GM06990 (cell line): Measurements from ENCODE around the gene EMILIN2.

Experiments
- DNase-seq: peaks from one replicate; pipeline ENCODE4 v3.0.0-alpha.2; 2011; ENCODE audit not compliant: insufficient read length; ENCODE audit errors: extremely low read depth
- H3K27me3 ChIP-seq: replicated peaks from 2 replicates; pipeline ENCODE4 v1.6.0; 2011; ENCODE audit warnings: low read length; ENCODE audit not compliant: control insufficient read depth, insufficient read depth
- H3K36me3 ChIP-seq: 2 replicates; pipeline ENCODE4 v1.5.1; 2011; ENCODE audit warnings: low read length; ENCODE audit not compliant: control insufficient read depth, insufficient read depth
- H3K4me3 ChIP-seq: replicated peaks from 2 replicates; pipeline ENCODE4 v1.5.1; 2011; ENCODE audit warnings: low read depth, mild to moderate bottlenecking, control low read depth, low read length
- TF ChIP-seq, protein P1 (sequence below): IDR thresholded peaks from 2 replicates; pipeline ENCODE4 v1.5.1; 2011; ENCODE audit warnings: low read length, control low read depth, mild to moderate bottlenecking, inconsistent platforms; ENCODE audit not compliant: insufficient read depth, poor library complexity, severe bottlenecking

The EMILIN2 gene

DNA sequence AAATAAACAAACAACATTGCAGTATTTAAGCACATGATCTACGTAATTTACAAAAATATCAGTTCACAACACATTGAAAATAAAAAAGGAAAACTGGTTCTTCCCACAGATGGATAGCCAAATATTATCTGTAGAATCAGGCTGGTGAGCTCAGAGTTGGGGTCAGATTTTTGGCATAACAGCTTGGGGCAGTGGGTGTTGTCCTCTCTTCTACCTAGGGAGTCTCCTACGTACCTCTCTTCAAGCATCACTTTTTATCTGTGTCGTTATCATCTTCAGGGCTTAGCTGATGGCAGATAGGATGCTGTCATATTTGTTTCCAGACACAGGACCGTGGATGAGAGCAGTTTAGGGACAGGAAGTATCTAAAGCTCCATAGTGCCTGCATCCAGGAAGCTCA is 46.2 kb downstream of the EMILIN2 start:
- H3K27me3 ChIP-seq: no peaks in the 10 kb centered on the region
- H3K4me3 ChIP-seq: no peak overlapping the region
- TF ChIP-seq, protein P1, sequence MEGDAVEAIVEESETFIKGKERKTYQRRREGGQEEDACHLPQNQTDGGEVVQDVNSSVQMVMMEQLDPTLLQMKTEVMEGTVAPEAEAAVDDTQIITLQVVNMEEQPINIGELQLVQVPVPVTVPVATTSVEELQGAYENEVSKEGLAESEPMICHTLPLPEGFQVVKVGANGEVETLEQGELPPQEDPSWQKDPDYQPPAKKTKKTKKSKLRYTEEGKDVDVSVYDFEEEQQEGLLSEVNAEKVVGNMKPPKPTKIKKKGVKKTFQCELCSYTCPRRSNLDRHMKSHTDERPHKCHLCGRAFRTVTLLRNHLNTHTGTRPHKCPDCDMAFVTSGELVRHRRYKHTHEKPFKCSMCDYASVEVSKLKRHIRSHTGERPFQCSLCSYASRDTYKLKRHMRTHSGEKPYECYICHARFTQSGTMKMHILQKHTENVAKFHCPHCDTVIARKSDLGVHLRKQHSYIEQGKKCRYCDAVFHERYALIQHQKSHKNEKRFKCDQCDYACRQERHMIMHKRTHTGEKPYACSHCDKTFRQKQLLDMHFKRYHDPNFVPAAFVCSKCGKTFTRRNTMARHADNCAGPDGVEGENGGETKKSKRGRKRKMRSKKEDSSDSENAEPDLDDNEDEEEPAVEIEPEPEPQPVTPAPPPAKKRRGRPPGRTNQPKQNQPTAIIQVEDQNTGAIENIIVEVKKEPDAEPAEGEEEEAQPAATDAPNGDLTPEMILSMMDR: no peak
- no peaks in the 10 kb centered on the region for H3K36me3 ChIP-seq
- DNase-seq: no peak

DNA sequence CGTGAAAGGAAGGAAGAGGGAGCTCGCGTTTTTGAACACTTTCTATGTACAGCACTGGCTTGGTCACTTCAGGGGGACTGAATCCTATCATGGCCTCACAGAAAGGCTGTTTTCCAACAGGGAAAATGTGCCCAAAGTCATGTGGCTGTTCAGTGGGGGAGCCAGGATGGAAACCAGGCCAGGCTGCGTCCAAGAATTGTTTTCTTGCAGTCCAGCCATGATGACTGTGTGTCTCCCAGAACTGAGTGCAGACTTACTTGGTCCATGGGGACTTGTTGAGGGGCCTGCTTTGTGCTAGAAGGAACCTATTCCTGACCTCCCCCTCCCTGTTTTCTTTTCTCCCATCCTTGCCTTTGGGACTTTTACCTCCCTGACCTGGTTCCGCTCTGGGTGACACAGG is 46.9 kb downstream of the EMILIN2 start:
- TF ChIP-seq, protein P1: no peak
- no peak overlapping the region for H3K4me3 ChIP-seq
- no peaks in the 10 kb centered on the region for H3K27me3 ChIP-seq
- no peaks in the 10 kb centered on the region for H3K36me3 ChIP-seq
- no peak for DNase-seq

- Histone ChIP-seq H3K4me3 (no peak overlapping the region), H3K36me3 (no peaks in the 10 kb centered on the region), H3K27me3 (no peaks in the 10 kb centered on the region)
- no peak for DNase-seq
- TF ChIP-seq, protein P1: no peak
Measured at GRCh38 chr18:2894131-2894840, 47.5 kb downstream of the EMILIN2 start.

- no peaks in the 10 kb centered on the region for H3K27me3 ChIP-seq
- H3K4me3 ChIP-seq: no peak overlapping the region
- TF ChIP-seq, protein P1: no peak
- no peaks in the 10 kb centered on the region for H3K36me3 ChIP-seq
- no peak for DNase-seq
Measured at GRCh38 chr18:2894841-2895370, 48.1 kb downstream of the EMILIN2 start.

GRCh38 chr18:2895391-2895790 is 48.6 kb downstream of the EMILIN2 start:
- TF ChIP-seq, protein P1: no peak

More at GRCh38 chr18:2895391-2895790, 48.6 kb downstream of the EMILIN2 start:
- Histone ChIP-seq H3K27me3 (no peaks in the 10 kb centered on the region), H3K36me3 (no peaks in the 10 kb centered on the region), H3K4me3 (no peak overlapping the region)
- DNase-seq: no peak
